HFF-Myc (cell line): ENCODE measurements around the gene SKP1.

Experiments used
- DNase-seq: peaks from one replicate; pipeline ENCODE4 v3.0.0-alpha.2; 2011; ENCODE audit warnings: low read depth; ENCODE audit errors: extremely low read depth
- H3K4me3 ChIP-seq: replicated peaks from 2 replicates; pipeline ENCODE4 v1.5.1; 2011; ENCODE audit warnings: low read depth, mild to moderate bottlenecking, control low read depth, low read length
- CTCF ChIP-seq: IDR thresholded peaks from 2 replicates; pipeline ENCODE4 v1.5.1; 2012; ENCODE audit warnings: mild to moderate bottlenecking, low read depth, low read length, control low read depth; ENCODE audit errors: missing control alignments

The SKP1 gene

GRCh38 chr5:134130239-134130945, 46.4 kb downstream of the SKP1 start:
- no peak for TF ChIP-seq CTCF
- no peak overlapping the region for H3K4me3 ChIP-seq
- DNase-seq, result no peak

GRCh38 chr5:134129411-134130238, 47.1 kb downstream of the SKP1 start:
- no peak for TF ChIP-seq CTCF
- no peak for DNase-seq
- no peak overlapping the region for H3K4me3 ChIP-seq

- DNase-seq, result no peak
- TF ChIP-seq CTCF, result no peak
- H3K4me3 ChIP-seq, result no peak overlapping the region
Observed at GRCh38 chr5:134128648-134128995, 48.1 kb downstream of the SKP1 start.

- no peak overlapping the region for H3K4me3 ChIP-seq
- DNase-seq, result no peak
- no peak for TF ChIP-seq CTCF
Observed at GRCh38 chr5:134127988-134128647, 48.6 kb downstream of the SKP1 start.

GRCh38 chr5:134127376-134127861, 49.3 kb downstream of the SKP1 start:
- no peak for DNase-seq
- no peak overlapping the region for H3K4me3 ChIP-seq
- TF ChIP-seq CTCF, result no peak

- H3K4me3 ChIP-seq, result no peak overlapping the region
- no peak for TF ChIP-seq CTCF
- DNase-seq, result peak; percentile 87
Observed at GRCh38 chr5:134125039-134126015, 51.4 kb downstream of the SKP1 start.
